ENCODE results near the gene TSEN15. TPM values are rescaled to one million over a fixed set of nuclear protein-coding genes. Genes with fewer than 3 reads are reported as not detected.

The TSEN15 gene
- total RNA-seq, 1 donor from 2014 or later, result 24.5 TPM

DNA sequence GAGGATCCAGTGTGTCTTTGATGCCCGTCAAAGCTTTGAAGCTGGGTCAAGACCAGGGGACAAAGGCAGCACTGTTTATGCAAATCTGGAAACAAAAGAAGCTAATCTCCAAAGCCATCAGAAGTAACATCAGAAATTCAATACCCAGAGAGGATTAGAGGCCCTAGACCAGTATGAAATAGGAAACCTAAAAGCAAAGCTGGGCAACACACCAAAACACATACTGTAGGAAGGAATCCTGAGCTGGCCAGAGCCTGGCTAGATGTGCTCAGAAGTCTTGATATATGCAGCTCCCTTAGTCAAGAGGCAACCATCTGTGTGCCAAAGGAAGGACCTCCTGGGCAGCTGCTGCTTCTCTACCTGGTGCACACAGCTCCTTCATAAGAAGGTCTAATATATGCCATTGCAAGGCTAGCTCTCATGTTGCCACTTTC is 26.3 kb upstream of the TSEN15 start:
- Mint-ChIP-seq H3K9me3 (no peaks in the 10 kb centered on the region), H3K4me3 (no peak overlapping the region), H3K27ac (no peak overlapping the region), H3K36me3 (no peaks in the 10 kb centered on the region), H3K4me1 (ENCODE audit: unreplicated experiment) (peaks cover 40% of the 10 kb centered on the region), H3K27me3 (no peaks in the 10 kb centered on the region)
- no peak for DNase-seq (ENCODE audit: extremely low spot score, unreplicated experiment)
- TF ChIP-seq, protein P1, sequence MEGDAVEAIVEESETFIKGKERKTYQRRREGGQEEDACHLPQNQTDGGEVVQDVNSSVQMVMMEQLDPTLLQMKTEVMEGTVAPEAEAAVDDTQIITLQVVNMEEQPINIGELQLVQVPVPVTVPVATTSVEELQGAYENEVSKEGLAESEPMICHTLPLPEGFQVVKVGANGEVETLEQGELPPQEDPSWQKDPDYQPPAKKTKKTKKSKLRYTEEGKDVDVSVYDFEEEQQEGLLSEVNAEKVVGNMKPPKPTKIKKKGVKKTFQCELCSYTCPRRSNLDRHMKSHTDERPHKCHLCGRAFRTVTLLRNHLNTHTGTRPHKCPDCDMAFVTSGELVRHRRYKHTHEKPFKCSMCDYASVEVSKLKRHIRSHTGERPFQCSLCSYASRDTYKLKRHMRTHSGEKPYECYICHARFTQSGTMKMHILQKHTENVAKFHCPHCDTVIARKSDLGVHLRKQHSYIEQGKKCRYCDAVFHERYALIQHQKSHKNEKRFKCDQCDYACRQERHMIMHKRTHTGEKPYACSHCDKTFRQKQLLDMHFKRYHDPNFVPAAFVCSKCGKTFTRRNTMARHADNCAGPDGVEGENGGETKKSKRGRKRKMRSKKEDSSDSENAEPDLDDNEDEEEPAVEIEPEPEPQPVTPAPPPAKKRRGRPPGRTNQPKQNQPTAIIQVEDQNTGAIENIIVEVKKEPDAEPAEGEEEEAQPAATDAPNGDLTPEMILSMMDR (conservative IDR thresholded peaks at IDR 0.05), result no peak

DNA sequence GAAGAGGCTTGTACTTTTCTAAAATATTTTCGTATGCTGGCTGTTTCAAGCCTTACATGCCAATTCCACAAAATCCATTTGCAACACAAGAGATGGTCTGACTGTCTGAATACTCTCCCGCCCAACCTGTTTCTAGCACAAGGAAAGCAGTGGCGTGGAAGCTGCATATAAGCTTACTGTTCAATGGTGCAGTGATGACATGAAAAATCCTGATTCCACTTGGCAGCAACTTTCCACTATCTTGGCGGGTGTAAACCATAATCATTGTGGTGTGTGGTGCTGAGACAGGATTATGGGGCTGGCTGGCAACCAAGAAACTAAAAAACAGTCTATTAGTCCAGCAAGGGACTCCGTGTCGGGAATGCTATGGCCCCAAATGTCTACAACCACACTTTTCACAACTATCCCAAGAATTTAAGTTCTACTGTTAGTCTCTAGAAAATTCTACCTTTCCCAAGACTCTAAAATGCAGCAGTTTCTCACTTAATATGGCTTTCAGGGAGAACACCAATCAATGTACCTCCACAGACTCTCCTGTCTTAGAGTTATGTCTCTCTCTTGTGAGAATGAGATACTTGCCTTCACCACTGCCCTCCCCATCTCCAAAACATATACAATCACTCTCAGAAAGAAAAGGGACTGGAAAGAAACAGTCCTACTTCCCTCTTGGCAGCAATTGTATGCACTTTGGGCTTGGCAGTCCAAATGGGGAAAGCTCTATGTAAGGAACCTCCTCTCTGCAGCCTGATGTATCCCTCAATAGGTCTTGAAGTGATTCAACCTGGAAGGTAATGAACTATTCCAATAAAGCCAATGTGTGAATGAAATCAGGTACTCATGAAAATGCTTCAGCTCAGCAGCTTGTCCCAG is 23.5 kb upstream of the TSEN15 start:
- TF ChIP-seq, protein P1 (conservative IDR thresholded peaks at IDR 0.05), result no peak
- Mint-ChIP-seq H3K9me3 (no peaks in the 10 kb centered on the region), H3K27ac (no peak overlapping the region), H3K27me3 (peaks cover 22% of the 10 kb centered on the region), H3K36me3 (no peaks in the 10 kb centered on the region), H3K4me3 (no peak overlapping the region), H3K4me1 (ENCODE audit: unreplicated experiment) (peaks cover 29% of the 10 kb centered on the region)
- DNase-seq (ENCODE audit: extremely low spot score, unreplicated experiment), result no peak

DNA sequence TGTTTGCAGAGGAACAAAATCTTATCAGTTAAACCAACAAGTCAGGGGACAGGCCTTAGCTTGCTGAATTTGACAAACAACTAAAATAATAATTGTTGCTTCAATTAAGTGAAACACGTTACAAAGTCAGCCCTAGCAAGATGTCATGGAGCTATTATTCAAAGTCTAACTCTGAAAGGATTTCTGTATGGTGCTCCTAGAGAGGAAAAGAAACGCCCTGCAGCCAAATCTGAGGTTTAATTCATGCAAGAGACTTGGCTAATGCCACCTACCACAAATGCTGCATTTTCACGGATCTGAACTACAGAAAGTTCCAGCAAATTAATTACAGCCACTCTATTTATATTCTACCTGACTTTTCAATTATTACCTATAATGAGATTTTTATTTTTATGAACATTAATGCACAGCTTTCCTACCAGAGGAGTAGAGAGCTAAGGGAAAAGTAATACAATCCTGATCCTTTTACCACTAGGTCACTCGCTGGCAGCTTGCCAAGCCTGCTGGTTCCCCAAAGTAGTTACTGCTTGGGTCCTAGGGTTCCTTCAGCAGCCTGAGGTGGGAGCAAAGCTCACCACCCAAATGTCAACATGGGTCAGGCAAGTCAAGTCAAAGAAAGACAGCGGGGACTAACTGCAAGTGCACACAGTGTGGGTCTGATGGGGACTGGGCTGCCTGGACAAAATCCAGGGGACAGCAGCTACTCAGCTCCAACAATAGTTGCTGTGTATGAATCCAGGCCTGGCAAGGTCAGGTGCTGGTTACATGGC is 22.5 kb upstream of the TSEN15 start:
- Mint-ChIP-seq H3K36me3 (no peaks in the 10 kb centered on the region), H3K27me3 (peaks cover 32% of the 10 kb centered on the region), H3K27ac (no peak overlapping the region), H3K4me1 (ENCODE audit: unreplicated experiment) (peaks cover 26% of the 10 kb centered on the region), H3K9me3 (no peaks in the 10 kb centered on the region), H3K4me3 (no peak overlapping the region)
- DNase-seq (ENCODE audit: extremely low spot score, unreplicated experiment), result no peak
- TF ChIP-seq, protein P1 (conservative IDR thresholded peaks at IDR 0.05), result peak; percentile 17

DNA sequence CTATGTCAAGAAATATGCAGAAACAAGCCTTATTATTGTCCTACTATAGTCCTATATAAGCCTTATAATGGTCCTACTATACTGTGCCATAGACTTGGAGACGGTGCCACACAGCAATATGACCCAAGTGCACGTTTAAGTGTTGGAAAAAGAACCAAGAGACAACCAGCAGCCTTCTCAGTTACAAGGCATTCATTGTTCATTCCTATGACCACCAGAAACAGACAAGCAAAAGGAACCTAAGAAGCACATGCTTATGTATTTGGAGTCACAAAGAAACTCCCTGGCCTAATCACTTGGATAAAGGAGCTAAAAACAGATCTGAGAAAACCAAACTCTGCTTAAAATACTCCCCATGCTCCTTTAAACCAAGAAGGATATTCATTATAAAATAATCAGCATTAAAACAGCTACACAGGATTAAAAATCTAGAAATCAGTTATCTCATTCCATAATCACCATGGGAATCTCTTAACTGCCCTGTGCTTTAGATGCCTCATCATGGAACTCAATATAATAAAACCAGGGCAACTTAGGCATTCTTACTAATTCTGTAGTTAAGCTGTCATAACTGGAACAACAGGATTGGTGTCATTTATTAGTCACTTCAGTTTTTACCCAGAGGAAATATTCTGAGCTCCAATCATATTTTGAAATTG is 21.0 kb upstream of the TSEN15 start:
- no peak overlapping the region for H3K27ac Mint-ChIP-seq
- no peak for DNase-seq (ENCODE audit: extremely low spot score, unreplicated experiment)
- no peak overlapping the region for H3K4me3 Mint-ChIP-seq
- no peaks in the 10 kb centered on the region for H3K36me3 Mint-ChIP-seq
- no peaks in the 10 kb centered on the region for H3K9me3 Mint-ChIP-seq
- TF ChIP-seq, protein P1 (conservative IDR thresholded peaks at IDR 0.05), result no peak
- peaks cover 17% of the 10 kb centered on the region for H3K4me1 Mint-ChIP-seq (ENCODE audit: unreplicated experiment)
- H3K27me3 Mint-ChIP-seq, result peaks cover 47% of the 10 kb centered on the region

DNA sequence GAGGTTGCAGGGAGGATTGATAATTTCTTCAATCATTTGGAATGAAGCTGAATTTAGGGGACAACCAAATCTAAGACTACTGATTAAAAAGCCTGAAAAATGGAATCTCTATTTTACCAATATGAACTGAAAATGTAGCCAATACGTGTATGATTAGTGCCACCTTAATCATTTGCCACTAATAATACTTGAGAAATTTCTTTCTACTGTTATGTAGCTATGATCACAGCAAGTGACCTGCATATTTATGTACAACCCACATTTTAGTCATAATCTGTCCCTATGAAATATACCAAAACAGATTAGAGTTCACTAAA is 20.5 kb upstream of the TSEN15 start:
- H3K27ac Mint-ChIP-seq, result no peak overlapping the region
- DNase-seq (ENCODE audit: extremely low spot score, unreplicated experiment), result no peak
- H3K9me3 Mint-ChIP-seq, result no peaks in the 10 kb centered on the region
- H3K36me3 Mint-ChIP-seq, result no peaks in the 10 kb centered on the region
- H3K4me1 Mint-ChIP-seq (ENCODE audit: unreplicated experiment), result peaks cover 19% of the 10 kb centered on the region
- TF ChIP-seq, protein P1 (conservative IDR thresholded peaks at IDR 0.05), result no peak
- H3K27me3 Mint-ChIP-seq, result peaks cover 52% of the 10 kb centered on the region
- no peak overlapping the region for H3K4me3 Mint-ChIP-seq

Measured in type B pancreatic cell (in vitro differentiated cells).